Natural killer cell treated with Interleukin-12 subunit alpha and Interleukin-12 subunit beta and Interleukin-15 and Interleukin-18, amount 100 ng/mL, for 72 hours (primary cell): ENCODE measurements around the gene DPPA5. TPM values are rescaled to one million over a fixed set of nuclear protein-coding genes. Genes with fewer than 3 reads are reported as not detected.
"Not testable (repeated sequence)": the region's sequence is repeated elsewhere in the genome, so short reads cannot be mapped to it uniquely, and the experiment has no call there.

Experiments
- ATAC-seq, 2 donors: fragments of 150-1000 bp; cut with Tn5 transposase in 1 of 2; sonication (Bioruptor Pico), chemical (Tn5 transposase) in 1 of 2; 2 replicates each; pipeline ENCODE4 v1.10.0; 2021
- DNase-seq: peaks from one replicate; pipeline ENCODE4 v3.0.0; 2022; ENCODE audit warnings: low spot score
- H3K27ac Mint-ChIP-seq, 2 donors: 1 replicate in 1 of 2; 2 replicates in 1 of 2; pipeline ENCODE4 v1.8.0; 2022; ENCODE audit warnings: mixed read lengths in 2 of 2, mild to moderate bottlenecking in 1 of 2, moderate library complexity in 1 of 2
- H3K27me3 Mint-ChIP-seq, 2 donors: 1 replicate in 1 of 2; 2 replicates in 1 of 2; pipeline ENCODE4 v1.8.0; 2022; ENCODE audit warnings: mixed read lengths in 2 of 2
- H3K36me3 Mint-ChIP-seq: one replicate; pipeline ENCODE4 v1.8.0; 2022; ENCODE audit warnings: mixed read lengths
- H3K4me1 Mint-ChIP-seq, 2 donors: 1 replicate in 1 of 2; 2 replicates in 1 of 2; pipeline ENCODE4 v1.8.0; 2022; ENCODE audit warnings: low read depth in 2 of 2, mixed read lengths in 2 of 2, mild to moderate bottlenecking in 1 of 2
- H3K4me3 Mint-ChIP-seq: one replicate; pipeline ENCODE4 v1.8.0; 2022; ENCODE audit warnings: mixed read lengths
- H3K9me3 Mint-ChIP-seq: 2 replicates; pipeline ENCODE4 v1.8.0; 2022; ENCODE audit warnings: mixed read lengths
- total RNA-seq, 2 donors: library from RNA; stranded (reverse); gene quantifications; one replicate each; pipeline ENCODE4 v1.2.3, GENCODE V29; 2022

Gene DPPA5
- total RNA-seq, 2 donors from 2014 or later, result not detected

GRCh38 chr6:73343164-73343563, 10.9 kb downstream of the DPPA5 start:
- Mint-ChIP-seq H3K4me1 (no peaks in the 10 kb centered on the region), H3K27me3 (peaks cover 2 to 6% of the 10 kb centered on the region in 2 donors), H3K4me3 (no peak overlapping the region), H3K27ac (no peak overlapping the region), H3K36me3 (no peaks in the 10 kb centered on the region), H3K9me3 (no peaks in the 10 kb centered on the region)
- ATAC-seq (no peak), DNase-seq (no peak)

GRCh38 chr6:73342174-73342573, 11.9 kb downstream of the DPPA5 start:
- no peaks in the 10 kb centered on the region for H3K4me1 Mint-ChIP-seq
- no peaks in the 10 kb centered on the region for H3K36me3 Mint-ChIP-seq
- no peaks in the 10 kb centered on the region for H3K9me3 Mint-ChIP-seq
- H3K27me3 Mint-ChIP-seq, result peaks cover 0 to 3% of the 10 kb centered on the region in 2 donors
- no peak overlapping the region for H3K27ac Mint-ChIP-seq
- DNase-seq, result no peak
- ATAC-seq, result no peak
- no peak overlapping the region for H3K4me3 Mint-ChIP-seq

GRCh38 chr6:73341335-73341734, 12.7 kb downstream of the DPPA5 start:
- Mint-ChIP-seq H3K4me1 (no peaks in the 10 kb centered on the region), H3K9me3 (no peaks in the 10 kb centered on the region), H3K27ac (no peak overlapping the region), H3K27me3 (no peaks in the 10 kb centered on the region), H3K4me3 (no peak overlapping the region), H3K36me3 (no peaks in the 10 kb centered on the region)
- DNase-seq, result no peak
- no peak for ATAC-seq

- no peak for ATAC-seq
- H3K4me1 Mint-ChIP-seq, result no peaks in the 10 kb centered on the region
- no peak for DNase-seq
- no peaks in the 10 kb centered on the region for H3K27me3 Mint-ChIP-seq
- H3K9me3 Mint-ChIP-seq, result no peaks in the 10 kb centered on the region
- no peak overlapping the region for H3K27ac Mint-ChIP-seq
- no peaks in the 10 kb centered on the region for H3K36me3 Mint-ChIP-seq
- H3K4me3 Mint-ChIP-seq, result no peak overlapping the region
Observed at GRCh38 chr6:73340048-73340447, 14.0 kb downstream of the DPPA5 start.

- H3K36me3 Mint-ChIP-seq, result no peaks in the 10 kb centered on the region
- ATAC-seq (no peak), DNase-seq (no peak)
- H3K4me1 Mint-ChIP-seq, result no peaks in the 10 kb centered on the region
- H3K4me3 Mint-ChIP-seq, result no peak overlapping the region
- no peaks in the 10 kb centered on the region for H3K27me3 Mint-ChIP-seq
- no peaks in the 10 kb centered on the region for H3K9me3 Mint-ChIP-seq
- no peak overlapping the region for H3K27ac Mint-ChIP-seq
Observed at GRCh38 chr6:73339340-73339739, 14.7 kb downstream of the DPPA5 start.

- H3K36me3 Mint-ChIP-seq, result no peaks in the 10 kb centered on the region
- no peak overlapping the region for H3K4me3 Mint-ChIP-seq
- no peaks in the 10 kb centered on the region for H3K4me1 Mint-ChIP-seq
- H3K9me3 Mint-ChIP-seq, result no peaks in the 10 kb centered on the region
- ATAC-seq (peak in 1 of 2 donors; percentile 58), DNase-seq (no peak)
- H3K27me3 Mint-ChIP-seq, result peaks cover 11 to 25% of the 10 kb centered on the region in 2 donors
- H3K27ac Mint-ChIP-seq, result no peak overlapping the region
Observed at GRCh38 chr6:73329201-73329600, 24.9 kb downstream of the DPPA5 start.

- H3K27me3 Mint-ChIP-seq, result peaks cover 11 to 25% of the 10 kb centered on the region in 2 donors
- H3K4me3 Mint-ChIP-seq, result no peak overlapping the region
- H3K36me3 Mint-ChIP-seq, result no peaks in the 10 kb centered on the region
- no peak for DNase-seq
- no peaks in the 10 kb centered on the region for H3K9me3 Mint-ChIP-seq
- no peak overlapping the region for H3K27ac Mint-ChIP-seq
- no peaks in the 10 kb centered on the region for H3K4me1 Mint-ChIP-seq
- ATAC-seq, result no peak
Observed at GRCh38 chr6:73328790-73329189, 25.3 kb downstream of the DPPA5 start.

GRCh38 chr6:73325656-73326055, 28.4 kb downstream of the DPPA5 start:
- no peaks in the 10 kb centered on the region for H3K4me1 Mint-ChIP-seq
- no peak overlapping the region for H3K4me3 Mint-ChIP-seq
- peaks cover 0 to 15% of the 10 kb centered on the region in 2 donors for H3K27me3 Mint-ChIP-seq
- ATAC-seq, result no peak
- H3K27ac Mint-ChIP-seq, result no peak overlapping the region
- DNase-seq, result no peak
- no peaks in the 10 kb centered on the region for H3K36me3 Mint-ChIP-seq
- no peaks in the 10 kb centered on the region for H3K9me3 Mint-ChIP-seq

GRCh38 chr6:73323323-73323722, 30.8 kb downstream of the DPPA5 start:
- no peaks in the 10 kb centered on the region for H3K4me1 Mint-ChIP-seq
- H3K9me3 Mint-ChIP-seq, result no peaks in the 10 kb centered on the region
- no peak overlapping the region for H3K4me3 Mint-ChIP-seq
- H3K27me3 Mint-ChIP-seq, result peaks cover 0 to 9% of the 10 kb centered on the region in 2 donors
- H3K27ac Mint-ChIP-seq, result no peak overlapping the region
- no peaks in the 10 kb centered on the region for H3K36me3 Mint-ChIP-seq
- no peak for DNase-seq
- ATAC-seq, result no peak

GRCh38 chr6:73314577-73315492, 39.2 kb downstream of the DPPA5 start:
- ATAC-seq (no peak), DNase-seq (no peak)
- Mint-ChIP-seq H3K36me3 (peaks cover 6% of the 10 kb centered on the region), H3K4me3 (no peak overlapping the region), H3K4me1 (peaks cover 8 to 10% of the 10 kb centered on the region in 2 donors), H3K27me3 (peaks cover 50 to 55% of the 10 kb centered on the region in 2 donors), H3K9me3 (no peaks in the 10 kb centered on the region), H3K27ac (no peak overlapping the region)

GRCh38 chr6:73310503-73310845, 43.6 kb downstream of the DPPA5 start:
- not testable (repeated sequence) for H3K9me3 Mint-ChIP-seq, DNase-seq, H3K36me3 Mint-ChIP-seq, ATAC-seq
- Mint-ChIP-seq H3K4me3 (peak overlapping the region; percentile 99), H3K27me3 (peaks cover 30 to 35% of the 10 kb centered on the region in 2 donors), H3K27ac (peak overlapping the region; percentile 87 to 90), H3K4me1 (peaks cover 15 to 19% of the 10 kb centered on the region in 2 donors)

GRCh38 chr6:73309785-73310502, 44.1 kb downstream of the DPPA5 start:
- Mint-ChIP-seq H3K4me1 (peaks cover 15 to 19% of the 10 kb centered on the region in 2 donors), H3K9me3 (no peaks in the 10 kb centered on the region), H3K27me3 (peaks cover 26 to 29% of the 10 kb centered on the region in 2 donors), H3K27ac (peak overlapping the region; percentile 87 to 90), H3K36me3 (no peaks in the 10 kb centered on the region), H3K4me3 (peak overlapping the region; percentile 99)
- ATAC-seq, result peak; percentile 97 to 98
- DNase-seq, result peak; percentile 84

- DNase-seq (no peak), ATAC-seq (no peak)
- Mint-ChIP-seq H3K27me3 (peaks cover 26 to 29% of the 10 kb centered on the region in 2 donors), H3K4me3 (peak overlapping the region; percentile 99), H3K36me3 (no peaks in the 10 kb centered on the region), H3K27ac (peak overlapping the region; percentile 87 to 90), H3K9me3 (no peaks in the 10 kb centered on the region), H3K4me1 (peaks cover 15 to 19% of the 10 kb centered on the region in 2 donors)
Observed at GRCh38 chr6:73309535-73309784, 44.6 kb downstream of the DPPA5 start.
